TTC549 (cell line): ENCODE results near the gene WSCD2.

Experiments
- FAIRE-seq: peaks from 2 replicates; lab custom pipeline; 2012; peaks lifted over from hg19 to GRCh38; lab: Jason Lieb, UNC

The WSCD2 gene

DNA sequence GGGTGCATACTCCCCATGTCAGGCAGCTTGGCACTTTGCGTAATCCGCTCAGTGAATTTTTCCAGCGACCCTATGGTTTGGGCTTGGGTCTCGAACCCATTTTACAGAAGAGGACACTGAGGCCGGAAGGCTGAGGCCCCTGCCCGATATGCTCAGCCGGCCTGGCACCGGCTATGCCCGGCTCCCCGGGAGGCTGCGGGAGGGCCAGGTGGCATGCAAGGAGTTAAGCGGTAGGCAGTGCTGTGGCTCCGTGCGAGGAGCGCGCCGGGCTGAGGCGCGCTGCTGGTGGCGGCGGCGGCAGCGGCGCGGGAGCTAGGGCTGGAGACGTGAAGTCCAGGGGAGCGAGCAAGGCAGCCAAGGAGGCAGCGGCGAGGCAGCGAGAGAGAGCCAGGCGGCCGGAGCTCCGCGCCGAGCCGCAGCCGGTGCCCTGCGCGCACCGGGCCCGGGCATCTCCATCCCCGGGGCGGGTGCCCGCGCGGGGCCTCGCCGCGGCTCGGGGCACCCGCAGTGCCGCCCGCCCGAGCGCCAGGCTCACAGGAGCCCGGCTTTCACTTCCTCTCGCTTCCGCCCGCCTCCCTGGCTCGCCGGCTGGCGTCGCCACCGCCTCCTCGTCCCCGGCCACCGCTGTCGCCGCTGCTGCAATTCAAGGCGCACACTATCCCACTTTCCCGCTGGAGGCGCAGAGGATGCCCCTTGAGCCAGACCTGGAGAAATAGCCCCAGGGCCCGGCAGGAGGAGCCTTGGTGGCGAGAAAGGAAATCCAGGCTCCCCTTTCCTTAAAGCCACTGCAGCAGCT lies at the start of gene WSCD2:
TSS of gene WSCD2 (plus strand) at position 272 of the 796 bp plus-strand sequence. CDS start 66,545 bp downstream, outside the sequence.
- no peak for FAIRE-seq

- FAIRE-seq, result no peak
These were observed 49.4 kb upstream of the WSCD2 start for GRCh38 chr12:108079721-108080120.

- FAIRE-seq, result no peak
These were observed 48.7 kb upstream of the WSCD2 start for GRCh38 chr12:108080363-108080762.

DNA sequence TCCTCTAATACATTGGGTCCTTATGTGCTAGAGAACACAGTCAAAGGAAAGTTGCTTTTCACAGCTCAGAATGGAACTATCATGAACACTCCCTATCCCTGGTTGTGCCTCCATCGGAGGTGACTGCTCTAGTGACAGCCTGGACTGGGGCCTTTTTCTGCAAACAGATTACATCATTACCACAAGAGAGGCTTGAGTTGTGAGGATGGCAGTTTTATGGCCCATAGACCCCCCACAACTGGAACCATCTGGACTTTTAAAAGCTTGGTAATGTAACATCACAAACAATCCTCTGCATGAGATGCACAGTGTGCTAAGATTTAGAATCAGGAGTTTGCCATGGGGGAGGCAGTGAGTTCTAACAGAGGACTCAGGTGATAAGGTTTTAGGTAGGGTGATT lies 46.6 kb upstream of the WSCD2 start:
- no peak for FAIRE-seq

- FAIRE-seq, result no peak
These were observed 41.2 kb upstream of the WSCD2 start for GRCh38 chr12:108087900-108088299.

- FAIRE-seq, result no peak
These were observed 38.8 kb upstream of the WSCD2 start for GRCh38 chr12:108090107-108090899.

DNA sequence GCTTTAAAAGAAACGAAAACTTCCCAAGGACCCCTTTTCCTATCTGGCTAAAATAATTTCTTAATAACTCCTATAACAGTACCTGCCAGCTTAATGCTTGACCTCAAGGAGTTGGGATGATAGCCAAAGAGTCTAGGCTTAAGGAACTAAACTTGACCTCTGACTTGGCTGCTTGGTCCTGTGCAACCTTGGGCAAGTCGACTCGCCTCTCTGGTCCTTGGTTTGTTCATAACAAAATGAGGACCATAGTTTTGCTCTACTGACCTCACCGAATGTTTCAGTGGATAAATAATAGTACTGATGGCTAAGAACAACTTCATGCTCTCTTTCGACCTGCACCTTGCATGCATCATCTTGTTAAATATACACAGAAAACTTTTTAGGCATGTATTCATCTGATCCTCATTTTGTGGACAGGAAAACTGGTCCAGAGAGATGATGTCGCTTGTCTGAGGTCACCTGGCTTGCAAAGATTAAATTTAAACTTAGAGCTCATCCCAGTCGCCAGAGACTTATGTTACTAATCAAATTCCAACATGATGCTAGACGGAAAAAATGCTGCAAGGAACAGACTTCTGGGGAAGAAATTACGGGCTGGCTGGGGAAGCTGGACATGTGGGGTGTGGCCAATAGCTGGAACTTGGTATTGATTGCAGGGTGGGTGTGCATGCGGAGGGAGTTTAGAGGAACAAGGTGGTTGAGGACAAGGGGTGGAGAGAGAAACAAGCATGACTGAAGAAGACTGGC lies 38.0 kb upstream of the WSCD2 start:
- FAIRE-seq, result no peak

DNA sequence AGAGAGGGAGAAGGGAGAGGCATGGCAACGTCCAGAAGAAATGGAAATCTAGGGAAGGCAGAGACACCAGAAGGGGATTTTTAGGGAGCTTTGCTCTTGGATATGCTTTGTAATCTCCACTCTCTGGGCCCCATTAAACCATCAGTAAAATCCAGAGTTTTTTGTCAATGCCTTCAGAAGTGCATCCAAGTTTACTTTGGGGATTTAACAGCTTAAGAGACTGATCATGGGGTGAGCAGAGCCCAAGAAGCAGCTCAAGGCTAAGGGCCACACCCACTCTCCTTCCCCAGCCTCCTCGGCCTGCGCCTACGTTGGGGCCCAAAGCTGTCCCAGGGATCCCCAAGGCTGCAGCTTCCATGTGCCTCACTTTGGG lies 37.4 kb upstream of the WSCD2 start:
- no peak for FAIRE-seq

- no peak for FAIRE-seq
These were observed 35.9 kb upstream of the WSCD2 start for GRCh38 chr12:108093209-108093608.

DNA sequence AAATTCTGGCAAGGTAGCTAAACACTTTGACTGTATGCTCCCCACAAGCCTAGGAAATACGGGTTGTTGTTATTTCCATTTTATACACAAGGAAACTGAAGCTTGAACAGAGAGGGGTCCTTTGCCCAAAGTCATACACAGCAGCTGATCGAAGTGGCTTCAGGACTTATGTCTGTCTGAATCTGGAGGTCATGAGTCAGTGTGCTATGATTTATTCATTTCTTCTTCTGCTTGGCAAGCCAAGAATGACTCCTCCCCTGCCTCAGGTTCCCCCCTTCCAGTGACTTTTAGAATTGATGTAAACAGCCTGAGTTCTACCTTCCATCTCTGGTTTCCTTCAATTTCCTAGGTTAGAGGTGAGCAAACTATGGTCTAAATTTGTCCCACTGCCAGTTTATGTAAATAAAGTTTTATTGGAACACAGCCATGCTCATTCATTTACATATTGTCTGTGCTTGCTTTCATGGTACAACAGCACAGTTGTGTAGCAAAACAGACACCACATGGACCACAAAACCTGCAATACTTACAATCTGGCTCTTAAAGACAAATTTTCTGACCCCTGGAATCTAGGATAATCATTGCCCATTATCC lies 34.9 kb upstream of the WSCD2 start:
- no peak for FAIRE-seq

GRCh38 chr12:108097160-108097911 lies 31.8 kb upstream of the WSCD2 start:
- FAIRE-seq, result no peak

DNA sequence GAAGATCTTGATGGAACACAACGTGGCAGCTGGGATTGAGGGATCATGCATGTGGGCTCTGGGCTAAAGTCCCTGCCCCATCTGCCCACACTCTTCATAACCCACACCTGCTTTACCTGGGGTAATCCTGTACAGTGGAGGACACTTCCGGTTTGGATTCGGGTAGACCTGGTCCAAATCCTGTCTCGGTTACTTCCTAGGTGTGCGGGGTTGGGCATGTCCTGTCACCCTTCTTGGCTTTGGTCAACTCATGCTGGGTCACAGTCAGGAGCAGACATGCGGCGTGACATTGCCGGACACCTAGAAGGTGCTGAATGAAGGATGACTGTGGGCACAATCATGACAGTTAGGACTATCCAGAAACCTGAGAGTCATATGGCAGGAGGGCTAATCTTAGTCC lies 30.7 kb upstream of the WSCD2 start:
- FAIRE-seq, result no peak

DNA sequence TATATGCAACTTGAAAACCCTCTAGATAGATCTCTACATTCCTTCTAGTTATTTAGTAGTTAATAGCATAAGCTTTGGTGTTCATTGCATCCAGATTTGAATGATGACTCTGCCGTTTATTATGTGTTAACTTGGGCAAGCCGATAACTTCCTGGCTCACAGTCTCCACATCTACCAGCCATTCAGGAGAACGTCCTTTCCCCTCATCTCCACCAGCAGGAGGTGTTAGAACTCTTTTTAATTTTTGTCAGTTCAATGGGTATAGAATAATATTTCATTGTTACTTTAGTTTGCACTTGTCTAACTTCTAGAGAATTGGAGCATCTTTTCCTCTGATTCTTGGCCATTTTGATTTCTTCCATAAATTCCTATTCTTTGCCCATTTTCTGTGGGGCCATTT lies 30.0 kb upstream of the WSCD2 start:
- FAIRE-seq, result no peak

DNA sequence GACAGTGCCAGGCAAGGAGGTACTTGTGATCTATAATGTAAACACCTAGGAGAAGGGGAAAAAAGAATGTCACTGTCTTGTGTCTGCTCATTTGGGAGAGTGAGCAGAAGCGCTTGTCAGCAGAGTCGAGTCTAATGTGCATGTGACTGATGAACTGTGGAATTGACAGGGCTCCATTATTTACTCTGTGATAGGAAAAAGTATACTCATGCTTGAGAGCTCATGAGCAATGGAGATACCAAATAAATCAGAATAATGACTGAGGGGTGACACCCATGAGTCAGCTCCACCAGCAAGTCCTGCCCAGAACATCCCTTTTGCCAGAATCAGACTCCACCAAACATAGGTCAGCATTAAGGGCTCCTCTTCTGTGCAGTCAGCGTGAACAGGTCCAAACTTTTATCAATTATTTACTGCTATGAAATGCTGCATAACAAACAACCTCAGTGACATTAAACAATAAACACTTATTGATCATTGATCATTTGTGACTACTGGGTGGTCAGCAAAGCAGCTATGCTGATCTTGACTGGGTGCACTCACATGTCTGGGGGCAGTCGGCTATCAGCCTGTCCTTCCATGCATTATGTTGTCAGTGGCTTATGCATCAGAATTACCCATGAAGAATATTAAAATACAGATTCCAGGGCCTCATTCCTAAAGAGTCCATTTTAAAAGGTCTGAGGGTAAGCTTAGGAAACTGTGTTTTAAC lies 29.2 kb upstream of the WSCD2 start:
- FAIRE-seq, result no peak

DNA sequence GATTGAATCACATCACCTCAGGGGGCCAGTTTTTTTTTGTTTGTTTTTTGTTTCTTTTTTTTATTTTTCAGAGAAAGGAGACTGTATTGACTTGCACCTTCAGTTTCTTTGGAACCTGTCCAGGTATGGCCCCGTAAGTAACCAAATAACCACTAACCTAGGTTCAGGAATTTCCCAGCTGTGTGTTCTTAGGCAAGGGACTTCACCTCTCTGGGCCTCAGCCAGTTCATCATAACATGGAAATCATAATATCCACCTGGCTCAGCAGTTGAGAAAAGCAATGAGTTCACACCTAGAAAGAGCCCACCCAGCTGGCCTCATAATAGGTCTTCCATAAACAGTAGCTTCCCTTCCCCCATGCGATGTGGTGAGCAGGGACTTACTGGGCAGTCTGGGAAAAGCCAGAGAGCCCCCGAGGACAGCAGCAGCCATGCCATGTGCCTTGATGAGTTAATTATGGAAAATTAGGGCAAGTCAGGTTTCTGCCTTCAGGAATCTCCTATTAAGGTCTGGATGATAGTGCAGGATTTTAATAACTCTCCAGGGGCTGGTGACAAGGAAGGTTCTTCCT lies 27.4 kb upstream of the WSCD2 start:
- FAIRE-seq, result no peak

- no peak for FAIRE-seq
These were observed 26.7 kb upstream of the WSCD2 start for GRCh38 chr12:108102363-108102762.

GRCh38 chr12:108103087-108103486 lies 26.0 kb upstream of the WSCD2 start:
- FAIRE-seq, result no peak

DNA sequence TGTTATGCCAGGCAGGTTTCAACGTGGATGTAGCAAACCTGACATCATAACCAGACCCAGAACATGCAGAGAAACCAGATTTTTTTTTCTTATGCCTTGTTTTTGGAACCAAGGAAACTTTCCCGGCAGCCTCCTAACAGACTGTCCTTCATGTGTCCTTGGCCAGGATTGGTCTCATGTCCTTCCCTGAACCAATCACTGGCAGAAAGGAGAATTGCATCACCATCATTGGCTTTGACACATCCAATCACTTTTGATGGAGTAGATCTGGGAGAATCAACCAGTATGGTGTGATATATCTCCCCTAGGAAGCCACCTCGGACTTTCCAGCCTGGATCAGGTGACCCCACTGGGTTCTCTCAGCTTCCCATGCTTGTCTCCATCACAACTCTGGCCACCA lies 25.6 kb upstream of the WSCD2 start:
- no peak for FAIRE-seq

DNA sequence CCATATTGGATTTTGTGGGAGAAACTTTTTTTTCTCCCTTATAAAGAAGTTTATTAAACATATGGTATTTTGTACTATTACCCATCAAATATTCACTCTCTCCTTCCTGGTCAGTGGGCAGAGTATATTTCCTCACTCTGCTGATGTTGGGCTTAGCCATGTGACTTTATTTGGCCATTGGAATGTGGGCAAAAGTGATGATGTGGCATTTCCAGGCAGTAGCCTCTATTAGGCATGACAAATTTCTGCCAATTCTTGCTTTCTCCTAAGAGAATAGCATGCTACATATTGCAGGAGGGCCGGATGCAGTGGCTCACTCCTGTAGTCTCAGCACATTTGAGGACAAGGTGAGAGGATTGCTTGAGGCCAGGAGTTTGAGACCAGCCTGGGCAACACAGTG lies 24.4 kb upstream of the WSCD2 start:
- no peak for FAIRE-seq

DNA sequence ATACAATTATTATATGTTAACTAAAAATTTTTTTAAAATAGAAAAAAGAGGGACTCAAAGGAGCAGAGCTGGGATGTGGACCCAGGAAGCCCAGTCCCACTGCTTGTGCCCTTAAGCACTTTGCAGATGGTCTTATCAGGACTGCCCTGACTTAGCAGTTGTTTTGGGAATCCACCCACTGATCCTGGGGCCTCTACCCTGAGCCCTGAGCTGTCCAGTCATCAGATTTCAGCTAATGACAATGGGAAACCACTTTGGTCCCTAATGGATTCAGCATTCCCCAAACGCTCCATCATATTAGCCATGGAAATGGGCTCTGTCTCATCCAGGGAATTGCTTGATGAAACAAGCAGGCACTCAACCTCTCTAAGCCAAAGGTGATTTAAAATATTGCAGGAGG lies 22.5 kb upstream of the WSCD2 start:
- no peak for FAIRE-seq

DNA sequence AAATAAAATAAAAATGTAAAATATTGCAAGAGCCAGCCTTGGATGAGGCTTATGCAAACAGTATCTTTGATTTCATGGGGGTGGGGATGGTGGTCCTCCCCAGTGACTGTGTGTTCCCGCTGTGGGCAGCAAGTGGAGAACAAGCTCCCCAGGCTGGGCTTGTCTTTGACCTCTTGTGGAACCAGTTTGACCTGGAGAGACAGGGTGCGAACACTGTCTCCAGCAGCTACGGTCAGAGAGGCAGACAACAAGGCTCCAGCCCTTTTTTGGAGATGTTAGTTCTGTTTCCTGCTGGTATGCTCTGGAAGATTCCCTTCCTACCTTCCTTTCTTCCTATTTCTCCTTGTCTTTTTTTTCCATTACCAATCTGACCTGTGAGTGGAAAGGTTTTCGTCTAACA lies 21.8 kb upstream of the WSCD2 start:
- no peak for FAIRE-seq
